ENCODE measurements around the gene CD2BP2.
A peak's percentile ranks its signal among the peaks of the same experiment; 100 is the strongest.
"Not testable (repeated sequence)": the region's sequence is repeated elsewhere in the genome, so short reads cannot be mapped to it uniquely, and the experiment has no call there.

The CD2BP2 gene

DNA sequence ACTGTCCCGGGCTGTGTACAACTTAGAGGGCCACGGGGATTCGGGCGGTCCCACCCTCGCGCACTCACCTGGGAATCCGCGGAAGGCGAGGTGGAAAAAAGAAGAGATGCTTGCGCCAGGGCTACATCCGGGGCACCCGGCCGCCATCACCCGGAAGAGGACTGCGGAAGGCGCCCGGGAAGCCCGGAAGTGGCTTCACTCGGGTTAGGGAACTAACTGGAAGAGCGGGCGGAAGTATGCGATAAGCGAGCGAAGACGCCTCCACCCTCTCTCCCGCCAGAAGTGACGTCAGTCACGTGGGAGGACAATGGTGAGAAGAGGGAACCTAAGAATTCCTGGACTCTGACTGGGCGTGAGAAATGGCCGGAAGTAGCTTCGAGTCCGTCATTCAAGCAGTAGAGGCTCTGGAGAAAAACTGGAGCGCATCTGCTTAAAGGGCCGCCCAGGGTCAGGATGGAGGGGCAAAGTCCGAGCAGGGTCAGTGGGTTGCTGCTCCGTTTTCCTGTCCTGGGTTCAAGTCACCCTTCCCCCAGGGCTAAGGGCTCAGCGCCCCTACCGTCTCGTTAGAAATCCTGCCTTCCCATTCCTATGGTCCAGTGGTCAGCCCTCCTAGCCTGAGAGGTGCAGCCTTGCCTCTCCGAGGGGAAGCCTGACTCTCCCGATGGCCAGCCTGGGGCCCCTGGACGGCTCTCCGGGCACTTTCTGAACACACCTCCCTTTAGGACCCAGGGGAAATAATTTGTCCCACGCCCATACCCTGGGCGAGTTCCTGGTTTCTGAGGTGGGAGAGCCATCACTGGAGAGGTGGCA, at the start of gene CD2BP2:
Gene CD2BP2, minus strand, starts transcription at position 165 of the 810 bp plus-strand sequence. CDS start 627 bp downstream, outside the sequence.
- DNase-seq (ENCODE audit: low read depth, low spot score): peak; percentile 61

DNA sequence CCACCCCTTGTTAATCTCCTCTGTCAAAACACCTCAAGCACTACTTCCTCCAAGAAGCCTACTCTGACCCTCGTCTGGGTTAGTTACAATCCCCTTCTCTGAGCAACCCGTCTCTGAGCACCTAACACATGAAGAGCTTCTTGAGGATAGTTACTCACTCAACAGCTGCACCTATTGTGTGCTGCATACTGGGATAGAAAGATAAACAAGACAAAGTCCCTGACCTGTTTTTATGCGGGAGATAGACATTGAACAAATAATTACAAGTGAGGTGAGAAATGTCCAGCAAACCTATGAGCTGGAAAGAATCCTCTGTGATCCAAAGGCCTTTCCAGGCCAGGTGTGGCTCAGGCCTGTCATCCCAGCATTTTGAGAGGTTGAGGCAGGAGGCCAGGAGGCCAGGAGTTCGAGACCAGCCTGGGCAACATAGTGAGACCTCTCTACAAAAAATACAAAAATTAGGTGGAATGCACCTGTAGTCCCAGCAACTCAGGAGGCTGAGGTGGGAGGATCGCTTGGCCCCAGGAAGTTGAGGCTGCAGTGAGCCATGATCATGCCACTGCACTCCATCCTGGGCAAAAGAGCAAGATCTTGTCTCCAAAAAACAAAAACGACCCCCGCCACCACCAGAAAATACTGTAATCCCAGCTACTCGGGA, 46.8 kb upstream of the CD2BP2 start:
- no peak for DNase-seq (ENCODE audit: low read depth, low spot score)

DNA sequence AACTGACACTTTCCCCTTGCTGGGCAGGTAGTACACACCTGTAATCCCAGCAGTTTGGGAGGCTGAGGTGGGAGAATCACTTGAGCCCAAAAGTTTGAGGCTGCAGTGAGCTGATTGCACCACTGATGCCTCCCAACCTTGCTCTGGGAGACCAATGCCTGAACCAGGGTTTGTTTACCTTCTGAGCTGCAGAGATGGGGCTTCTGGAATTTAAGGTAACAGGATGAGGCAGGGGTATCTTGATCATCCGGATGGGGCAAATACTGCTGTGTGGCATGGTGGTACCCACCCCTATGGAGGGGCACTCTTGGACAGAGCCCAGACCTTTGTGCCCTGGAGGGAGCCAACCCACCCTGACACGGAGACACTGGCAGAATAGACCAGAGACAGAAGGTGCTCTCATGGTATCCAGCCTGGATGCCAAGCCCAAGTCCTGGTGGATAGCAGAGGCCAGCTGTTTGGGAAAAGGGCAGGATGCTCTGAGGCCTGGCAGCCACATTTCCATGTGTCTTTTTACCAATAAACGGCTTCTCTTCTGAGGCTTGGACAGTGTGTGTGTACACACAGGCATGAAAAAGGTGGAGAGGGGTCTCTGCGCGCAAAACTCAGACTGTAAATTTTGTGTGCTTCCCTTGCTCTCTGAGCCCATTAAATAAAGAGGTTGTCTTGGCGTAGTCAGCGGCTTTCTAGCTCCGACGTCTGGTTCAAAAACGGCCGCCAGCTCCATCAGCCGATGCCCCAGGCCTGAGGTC, 44.5 kb upstream of the CD2BP2 start:
- no peak for DNase-seq (ENCODE audit: low read depth, low spot score)

DNA sequence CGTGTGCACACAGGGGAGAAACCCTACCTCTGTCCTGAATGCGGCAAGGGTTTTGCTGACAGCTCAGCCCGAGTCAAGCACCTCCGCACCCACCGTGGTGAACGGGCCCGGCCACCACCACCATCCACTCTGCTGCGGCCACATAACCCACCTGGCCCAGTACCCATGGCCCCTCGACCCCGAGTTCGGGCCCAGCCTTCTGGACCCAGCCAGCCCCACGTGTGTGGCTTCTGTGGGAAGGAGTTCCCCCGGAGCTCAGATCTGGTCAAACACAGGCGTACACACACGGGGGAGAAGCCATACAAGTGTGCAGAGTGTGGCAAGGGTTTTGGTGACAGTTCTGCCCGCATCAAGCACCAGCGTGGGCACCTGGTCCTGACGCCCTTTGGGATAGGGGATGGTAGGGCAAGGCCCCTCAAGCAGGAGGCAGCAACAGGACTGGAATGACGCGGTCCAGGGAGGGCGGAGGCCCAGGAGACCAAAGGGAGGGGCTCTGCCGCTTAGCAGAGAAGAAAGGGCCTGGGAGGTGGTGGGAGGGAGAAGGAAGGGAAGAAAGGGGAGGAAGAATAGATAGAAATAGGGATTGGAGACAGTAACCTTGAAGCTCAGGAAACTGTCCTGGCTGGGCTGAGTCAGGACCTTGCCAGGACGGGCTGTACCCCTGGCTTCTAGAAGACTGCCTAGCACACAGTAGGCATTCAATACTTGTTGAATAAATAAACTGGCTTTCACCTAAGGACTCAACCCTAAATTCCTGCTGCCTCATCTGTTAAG, 43.7 kb upstream of the CD2BP2 start:
- DNase-seq (ENCODE audit: low read depth, low spot score): no peak

DNA sequence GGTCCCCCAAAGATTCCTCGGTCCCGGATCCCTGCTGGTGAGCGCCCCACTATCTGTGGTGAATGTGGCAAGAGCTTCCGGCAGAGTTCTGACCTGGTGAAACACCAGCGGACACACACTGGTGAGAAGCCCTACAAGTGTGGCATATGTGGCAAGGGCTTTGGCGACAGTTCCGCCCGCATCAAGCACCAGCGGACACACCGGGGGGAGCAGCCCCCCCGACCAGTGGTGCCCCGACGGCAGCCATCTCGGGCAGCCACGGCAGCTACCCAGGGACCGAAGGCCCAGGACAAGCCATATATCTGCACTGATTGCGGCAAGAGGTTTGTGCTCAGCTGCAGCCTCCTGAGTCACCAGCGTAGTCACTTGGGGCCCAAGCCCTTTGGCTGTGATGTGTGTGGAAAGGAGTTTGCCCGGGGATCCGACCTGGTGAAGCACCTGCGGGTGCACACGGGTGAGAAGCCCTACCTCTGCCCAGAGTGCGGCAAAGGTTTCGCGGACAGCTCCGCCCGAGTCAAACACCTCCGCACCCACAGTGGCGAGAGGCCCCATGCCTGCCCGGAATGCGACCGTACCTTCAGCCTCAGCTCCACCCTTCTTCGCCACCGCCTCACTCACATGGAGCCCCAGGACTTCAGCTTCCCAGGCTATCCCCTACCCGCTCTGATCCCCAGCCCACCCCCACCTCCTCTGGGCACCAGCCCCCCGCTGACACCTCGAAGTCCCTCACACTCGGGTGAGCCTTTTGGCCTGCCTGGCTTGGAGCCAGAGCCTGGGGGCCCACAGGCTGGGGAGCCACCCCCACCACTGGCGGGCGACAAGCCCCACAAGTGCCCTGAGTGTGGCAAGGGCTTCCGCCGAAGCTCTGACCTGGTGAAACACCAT, 42.9 kb upstream of the CD2BP2 start:
- no peak for DNase-seq (ENCODE audit: low read depth, low spot score)

DNA sequence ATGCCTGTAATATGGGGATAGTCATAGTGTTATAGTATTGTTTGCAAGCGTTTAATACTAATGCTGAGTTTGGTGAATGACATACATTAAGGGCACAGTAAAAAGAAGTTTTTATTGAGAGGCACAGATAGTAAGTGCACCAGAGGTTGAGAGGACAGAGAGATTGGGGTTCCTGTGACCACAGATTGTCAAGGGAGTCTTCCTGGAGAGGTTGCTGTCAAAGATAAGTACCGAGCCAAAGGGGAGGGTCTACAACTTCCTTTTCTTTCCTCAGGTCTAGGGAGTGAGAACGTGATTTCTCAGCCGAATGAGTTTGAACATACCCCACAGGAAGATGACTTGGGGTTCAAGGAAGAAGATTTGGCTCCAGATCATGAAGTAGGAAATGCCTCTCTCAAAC, 41.9 kb upstream of the CD2BP2 start:
- no peak for DNase-seq (ENCODE audit: low read depth, low spot score)

DNA sequence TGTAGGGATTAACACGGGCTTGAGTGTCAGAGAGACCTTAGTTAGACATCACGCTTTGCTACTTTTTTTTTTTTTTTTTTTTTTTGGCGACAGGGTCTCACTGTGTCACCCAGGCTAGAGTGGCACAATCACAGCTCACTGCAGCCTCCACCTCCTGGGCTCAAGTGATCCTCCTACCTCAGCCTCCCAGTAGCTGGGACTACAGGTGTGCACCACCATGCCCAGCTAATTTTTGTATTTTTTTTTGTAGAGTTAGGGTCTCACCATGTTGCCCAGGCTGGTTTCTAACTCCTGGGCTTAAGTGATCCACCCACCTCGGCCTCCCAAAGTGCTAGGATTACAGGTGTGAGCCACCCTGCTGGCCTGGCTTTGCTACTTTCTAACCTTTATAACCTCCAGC, 41.5 kb upstream of the CD2BP2 start:
- not testable (repeated sequence) for DNase-seq (ENCODE audit: low read depth, low spot score)

DNA sequence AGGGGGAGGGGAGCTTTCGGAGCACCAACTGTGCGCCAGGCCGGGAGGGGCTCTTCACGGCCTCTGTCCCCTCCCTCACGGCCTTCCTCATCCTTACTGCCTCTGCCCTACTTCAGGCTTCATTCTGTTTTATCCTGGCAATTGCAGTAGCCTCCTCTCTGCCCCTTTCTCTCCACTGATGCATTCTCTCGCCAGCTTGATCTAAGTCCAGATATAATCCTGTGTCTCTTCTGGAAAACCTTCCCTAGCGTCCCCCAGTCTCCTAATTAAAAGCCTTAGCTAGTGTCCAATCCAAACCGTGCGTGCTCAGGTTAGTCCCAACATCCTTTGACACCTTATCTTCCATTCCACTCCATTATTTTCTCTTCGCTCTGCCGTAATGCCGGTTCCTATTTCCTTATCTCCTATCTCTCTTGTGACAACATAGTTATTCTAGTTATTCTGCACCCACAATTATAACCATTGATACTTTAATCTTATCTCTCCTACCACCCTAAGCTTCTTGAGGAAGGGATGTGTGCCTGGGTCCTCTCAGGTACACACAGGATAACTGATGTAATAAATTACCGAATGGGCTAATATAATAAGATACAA, 41.0 kb upstream of the CD2BP2 start:
- no peak for DNase-seq (ENCODE audit: low read depth, low spot score)

DNA sequence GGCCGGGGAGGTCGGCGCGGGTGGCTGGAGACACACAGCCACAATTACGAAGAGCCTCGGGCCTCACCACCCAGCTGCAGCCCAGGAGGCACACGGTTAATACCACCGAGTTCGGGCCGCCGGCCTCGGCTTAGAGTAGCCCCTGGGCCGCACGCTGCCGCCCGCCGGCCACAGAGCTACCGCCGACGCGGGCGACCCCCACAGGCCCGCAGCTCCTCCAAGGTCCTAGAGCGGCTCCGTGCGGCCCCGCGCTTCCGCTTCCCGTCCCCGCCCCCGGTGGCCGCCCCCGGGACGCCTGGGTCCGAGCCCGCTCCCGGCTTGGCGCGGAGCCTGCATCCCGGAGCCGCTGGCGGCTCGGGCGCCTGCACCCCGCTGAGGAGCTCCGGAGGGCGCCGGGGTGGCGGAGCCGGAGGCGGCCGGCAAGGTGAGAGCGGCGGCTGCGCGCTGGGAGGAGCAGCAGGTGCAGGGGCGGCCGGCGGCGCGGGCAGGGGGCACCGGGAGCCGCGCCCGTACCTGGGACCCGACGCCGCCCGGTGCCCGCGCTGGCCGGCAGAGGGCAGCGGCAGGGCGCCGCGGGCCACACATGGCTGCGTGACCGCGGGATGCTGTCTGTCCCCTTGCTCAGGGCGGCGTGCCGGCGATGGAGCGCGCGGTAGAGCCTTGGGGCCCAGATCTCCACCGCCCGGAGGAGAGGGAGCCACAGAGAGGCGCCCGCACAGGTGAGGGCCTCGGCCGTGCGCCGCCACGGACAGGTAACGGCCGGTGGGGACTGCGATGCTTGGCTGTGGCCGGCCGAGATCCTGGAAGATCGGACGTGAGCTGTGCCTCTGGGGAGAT, 40.3 kb upstream of the CD2BP2 start, which contains the start of gene ZNF48:
Gene ZNF48, plus strand, starts transcription at position 266 of the 837 bp plus-strand sequence. Its CDS starts 375 bp downstream, at position 641.
- no peak for DNase-seq (ENCODE audit: low read depth, low spot score)

DNA sequence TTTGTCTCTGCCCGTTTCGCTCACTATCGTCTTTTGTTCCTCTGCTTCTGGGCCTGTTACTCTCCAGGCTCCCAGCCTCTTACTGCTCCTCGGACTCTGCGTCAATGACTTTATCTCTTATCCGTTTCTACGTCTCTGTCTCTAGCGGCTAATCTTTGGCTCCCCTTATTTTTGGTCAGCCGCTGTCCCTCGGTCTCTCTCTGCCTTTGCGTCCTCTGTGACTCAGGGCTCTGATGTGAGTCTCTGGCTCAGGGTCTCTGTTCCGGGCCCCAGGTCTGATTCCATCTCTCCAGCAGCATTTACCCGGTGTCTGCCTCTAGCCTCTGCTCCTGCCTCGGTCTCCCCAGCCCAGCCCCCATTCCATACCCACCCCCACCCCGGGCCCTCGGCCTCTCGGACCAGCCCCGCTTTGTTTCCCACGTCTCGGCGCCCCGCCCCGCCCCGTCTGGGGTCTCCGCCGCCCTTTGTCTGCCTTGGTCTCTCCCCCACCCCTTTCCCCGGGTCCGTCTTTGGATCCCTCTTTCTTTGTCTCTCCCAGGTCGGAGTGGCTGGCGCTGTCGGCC, 39.6 kb upstream of the CD2BP2 start:
- no peak for DNase-seq (ENCODE audit: low read depth, low spot score)

DNA sequence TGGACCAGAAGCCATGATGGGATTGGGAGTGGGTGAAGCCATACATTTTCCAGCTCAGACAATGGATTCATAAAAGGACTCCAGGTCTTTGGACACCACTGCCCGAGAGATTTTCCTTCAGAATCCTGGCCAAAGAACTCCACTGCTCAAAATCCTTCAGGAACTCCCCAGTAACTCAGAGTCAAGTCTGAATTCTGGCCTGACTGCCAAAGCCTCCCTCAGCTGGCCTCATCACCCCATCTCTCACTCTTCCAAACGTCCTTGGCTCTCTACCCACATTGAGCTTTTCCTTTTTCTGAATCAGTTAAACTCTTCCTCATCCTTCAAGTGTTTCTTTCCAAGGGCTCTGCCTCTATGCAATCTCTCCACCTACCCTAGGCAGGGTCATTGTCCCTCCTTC, 28.4 kb upstream of the CD2BP2 start:
- DNase-seq (ENCODE audit: low read depth, low spot score): no peak

DNA sequence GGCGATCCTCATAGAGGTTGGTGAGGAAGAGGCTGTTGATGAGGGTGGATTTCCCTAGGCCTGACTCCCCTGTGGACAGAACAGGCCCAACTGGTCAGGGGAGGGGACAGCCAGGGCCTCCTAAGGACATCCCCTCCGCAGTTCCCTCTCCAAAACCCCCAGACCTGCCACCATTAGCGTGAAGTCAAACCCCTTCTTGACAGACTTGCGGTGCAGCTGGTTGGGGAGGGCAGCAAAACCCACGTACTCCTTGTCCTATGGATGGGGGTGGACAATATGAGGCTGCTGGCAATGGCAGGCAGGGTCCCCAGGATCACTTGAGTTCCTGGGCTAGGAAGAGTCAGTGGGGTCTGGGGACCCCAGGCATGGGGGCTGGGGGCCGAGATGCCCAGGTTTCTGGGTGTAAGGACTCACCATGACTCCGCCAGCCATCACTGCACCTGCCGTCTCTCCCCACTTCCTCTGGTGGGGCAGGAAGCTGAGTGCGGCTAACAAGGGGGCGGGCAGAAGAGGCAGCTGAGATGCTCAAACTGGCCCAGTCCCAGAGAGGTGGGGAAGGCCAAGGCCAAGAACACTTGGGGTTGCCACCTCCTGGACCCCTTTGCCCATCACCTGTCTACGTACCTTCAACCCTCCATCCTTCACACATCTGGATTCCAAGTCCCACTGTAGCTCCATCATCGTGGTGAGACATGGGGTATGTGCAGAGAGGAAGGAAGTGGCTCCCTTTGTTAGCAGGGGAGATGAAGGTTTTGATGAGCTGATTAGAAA, 27.2 kb upstream of the CD2BP2 start, which contains the start of gene SEPTIN1:
Gene SEPTIN1, minus strand, starts transcription at position 451 of the 771 bp plus-strand sequence. Its CDS starts 19 bp downstream, at position 432.
- DNase-seq (ENCODE audit: low read depth, low spot score): peak; percentile 29

DNA sequence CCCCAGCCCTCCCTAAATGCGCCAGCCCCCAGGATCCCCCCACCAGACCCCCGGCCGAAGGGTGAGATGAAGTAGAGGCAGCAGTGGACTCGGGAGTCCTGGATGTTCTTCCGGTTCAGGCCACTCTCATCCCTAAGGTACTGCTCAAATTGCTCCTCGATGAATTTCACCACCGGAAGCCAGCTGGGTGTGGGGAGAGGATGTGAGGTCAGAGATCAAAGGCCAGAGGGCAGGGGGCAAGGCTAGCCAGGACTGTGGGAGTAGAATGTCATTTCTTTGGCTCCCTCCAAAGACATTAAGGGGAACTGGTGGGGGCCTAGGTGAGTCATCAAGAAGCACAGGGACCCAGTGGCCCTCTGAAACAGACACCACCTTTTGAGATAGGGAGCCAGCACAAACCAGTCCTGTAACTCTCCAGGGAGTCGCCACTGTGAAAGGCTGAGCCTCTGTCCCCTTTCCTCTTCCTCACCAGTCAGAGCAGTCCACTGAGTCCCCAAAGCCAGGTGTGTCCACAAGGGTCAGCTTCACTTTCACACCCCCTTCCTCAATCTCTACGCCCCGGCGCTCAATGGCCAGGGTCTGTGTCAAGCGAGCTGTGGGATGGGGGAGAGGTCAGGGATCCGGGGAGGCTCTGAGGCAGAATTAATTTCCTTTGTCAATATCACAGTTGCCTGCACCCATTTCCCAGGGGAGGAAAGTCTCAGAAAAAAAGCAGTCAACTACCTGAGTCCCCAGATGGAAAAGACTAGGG, 26.4 kb upstream of the CD2BP2 start:
- DNase-seq (ENCODE audit: low read depth, low spot score): no peak

DNA sequence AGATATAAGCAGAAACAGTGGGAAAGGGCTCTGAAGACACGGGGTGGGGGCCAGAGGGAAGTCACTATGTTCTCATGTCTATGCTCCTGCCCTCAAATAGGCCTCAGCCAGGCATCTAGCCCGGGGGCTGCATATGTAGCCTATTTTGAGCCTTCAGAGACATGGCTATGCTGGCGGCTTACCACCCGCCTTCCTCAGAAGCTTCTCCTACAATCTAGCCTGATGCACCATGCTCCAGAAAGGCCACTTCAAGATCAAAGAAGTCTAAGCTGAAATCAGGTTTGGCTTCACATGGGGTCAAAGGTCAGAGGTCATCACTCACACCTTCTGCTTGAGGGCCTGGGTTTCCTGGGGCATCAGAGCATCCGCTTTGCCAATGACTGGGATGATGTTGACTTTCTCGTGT, 25.7 kb upstream of the CD2BP2 start:
- no peak for DNase-seq (ENCODE audit: low read depth, low spot score)

DNA sequence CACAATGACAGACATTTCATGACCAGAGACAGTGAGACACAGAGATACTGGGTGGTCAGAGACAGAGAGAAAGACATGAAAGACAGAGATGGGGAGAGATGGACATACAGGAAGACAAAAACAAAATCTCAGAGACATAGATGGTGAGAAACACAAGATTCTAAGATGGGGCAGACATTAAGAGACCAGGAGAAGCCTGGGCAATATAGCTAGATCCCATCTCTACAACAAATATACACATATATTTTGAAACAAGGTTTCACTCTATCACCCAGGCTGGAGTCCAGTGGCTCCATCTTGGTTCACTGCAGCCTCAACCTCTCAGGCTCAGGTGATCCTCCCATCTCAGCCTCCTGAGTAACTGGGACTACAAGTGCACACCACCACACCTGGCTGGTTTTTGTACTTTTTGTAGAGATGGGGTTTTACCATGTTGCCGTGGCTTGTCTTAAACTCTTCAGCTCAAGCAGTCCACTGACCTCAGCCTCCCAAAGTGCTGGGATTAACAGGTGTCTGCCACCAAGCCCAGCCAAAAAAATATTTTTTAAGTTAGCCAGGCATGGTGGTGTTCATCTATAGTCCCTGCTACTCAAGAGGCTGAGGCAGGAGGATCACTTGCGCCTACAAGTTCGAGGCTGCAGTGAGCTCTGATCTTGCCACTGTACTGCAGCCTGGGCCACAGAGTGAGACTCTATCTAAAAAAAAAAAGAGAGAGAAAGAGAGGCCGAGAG, 25.1 kb upstream of the CD2BP2 start:
- DNase-seq (ENCODE audit: low read depth, low spot score): no peak

DNA sequence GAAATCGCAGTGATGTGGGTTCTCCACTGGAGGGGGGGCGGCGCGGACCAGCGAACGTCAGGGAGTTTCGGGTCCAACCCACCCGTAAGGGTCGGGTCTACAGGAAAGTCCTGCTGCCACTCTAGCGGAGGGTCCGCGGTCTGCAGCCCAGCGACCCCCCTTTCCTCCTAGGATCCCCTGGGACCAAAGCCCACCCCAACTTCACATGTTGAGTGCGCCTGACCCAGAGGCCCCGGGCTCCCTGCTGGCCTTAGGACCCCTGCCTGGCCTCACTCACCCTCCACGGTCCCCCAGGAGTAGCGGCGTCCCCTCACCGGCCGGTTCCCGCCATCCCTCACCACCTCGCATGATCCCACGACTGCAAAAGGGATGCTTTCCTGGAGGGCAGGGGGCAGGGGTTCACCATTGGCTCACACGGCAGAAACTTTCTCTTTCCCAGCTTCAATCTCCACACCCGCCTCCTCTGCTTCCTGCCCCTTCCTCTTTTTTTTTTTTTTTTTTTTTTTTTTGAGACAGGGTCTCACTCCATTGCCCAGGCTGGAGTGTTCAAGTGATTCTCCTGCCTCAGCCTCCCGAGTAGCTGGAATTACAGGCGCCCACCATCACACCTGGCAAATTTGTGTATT, 24.2 kb upstream of the CD2BP2 start:
- DNase-seq (ENCODE audit: low read depth, low spot score): no peak
